ENCODE data around the gene IHH.

Gene IHH

GRCh38 chr2:219060821-219061791, at the start of gene IHH:
Gene IHH, minus strand, starts transcription at chr2:219060921. Its CDS starts 454 bp downstream, at chr2:219060467.
- no peak for DNase-seq (ENCODE audit: low read depth)

GRCh38 chr2:219109471-219109870, 48.8 kb upstream of the IHH start:
- no peak for DNase-seq (ENCODE audit: low read depth)

GRCh38 chr2:219107758-219108157, 47.0 kb upstream of the IHH start:
- DNase-seq (ENCODE audit: low read depth): no peak

- no peak for DNase-seq (ENCODE audit: low read depth)
Observed at GRCh38 chr2:219106251-219106650, 45.5 kb upstream of the IHH start.

- DNase-seq (ENCODE audit: low read depth): peak; percentile 14
Observed at GRCh38 chr2:219104107-219105035, 43.6 kb upstream of the IHH start.

- no peak for DNase-seq (ENCODE audit: low read depth)
Observed at GRCh38 chr2:219099329-219099728, 38.6 kb upstream of the IHH start.

- no peak for DNase-seq (ENCODE audit: low read depth)
Observed at GRCh38 chr2:219095406-219095935, 34.8 kb upstream of the IHH start.

- no peak for DNase-seq (ENCODE audit: low read depth)
Observed at GRCh38 chr2:219094171-219094570, 33.5 kb upstream of the IHH start.

GRCh38 chr2:219090436-219091299, 29.9 kb upstream of the IHH start:
- DNase-seq (ENCODE audit: low read depth): no peak

- DNase-seq (ENCODE audit: low read depth): no peak
Observed at GRCh38 chr2:219089330-219089729, 28.6 kb upstream of the IHH start.

- DNase-seq (ENCODE audit: low read depth): no peak
Observed at GRCh38 chr2:219087848-219088247, 27.1 kb upstream of the IHH start.

GRCh38 chr2:219087361-219087760, 26.6 kb upstream of the IHH start:
- DNase-seq (ENCODE audit: low read depth): no peak

- no peak for DNase-seq (ENCODE audit: low read depth)
Observed at GRCh38 chr2:219086196-219086595, 25.5 kb upstream of the IHH start.

GRCh38 chr2:219084791-219085190, 24.1 kb upstream of the IHH start:
- no peak for DNase-seq (ENCODE audit: low read depth)

GRCh38 chr2:219082332-219082958, 21.7 kb upstream of the IHH start:
- no peak for DNase-seq (ENCODE audit: low read depth)

GRCh38 chr2:219081701-219082331, 21.1 kb upstream of the IHH start:
- no peak for DNase-seq (ENCODE audit: low read depth)

GRCh38 chr2:219081096-219081495, 20.4 kb upstream of the IHH start:
- DNase-seq (ENCODE audit: low read depth): no peak

GRCh38 chr2:219079417-219079816, 18.7 kb upstream of the IHH start:
- DNase-seq (ENCODE audit: low read depth): no peak

- DNase-seq (ENCODE audit: low read depth): no peak
Observed at GRCh38 chr2:219078951-219079350, 18.2 kb upstream of the IHH start.

GRCh38 chr2:219078126-219078525, 17.4 kb upstream of the IHH start:
- DNase-seq (ENCODE audit: low read depth): no peak
